ENCODE measurements around the gene ZSWIM7. TPM values are rescaled to one million over a fixed set of nuclear protein-coding genes. Genes with fewer than 3 reads are reported as not detected.

The ZSWIM7 gene, protein sequence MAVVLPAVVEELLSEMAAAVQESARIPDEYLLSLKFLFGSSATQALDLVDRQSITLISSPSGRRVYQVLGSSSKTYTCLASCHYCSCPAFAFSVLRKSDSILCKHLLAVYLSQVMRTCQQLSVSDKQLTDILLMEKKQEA
- 9.7 and 35.9 TPM in 2 replicates for total RNA-seq (ENCODE audit: low replicate concordance)

DNA sequence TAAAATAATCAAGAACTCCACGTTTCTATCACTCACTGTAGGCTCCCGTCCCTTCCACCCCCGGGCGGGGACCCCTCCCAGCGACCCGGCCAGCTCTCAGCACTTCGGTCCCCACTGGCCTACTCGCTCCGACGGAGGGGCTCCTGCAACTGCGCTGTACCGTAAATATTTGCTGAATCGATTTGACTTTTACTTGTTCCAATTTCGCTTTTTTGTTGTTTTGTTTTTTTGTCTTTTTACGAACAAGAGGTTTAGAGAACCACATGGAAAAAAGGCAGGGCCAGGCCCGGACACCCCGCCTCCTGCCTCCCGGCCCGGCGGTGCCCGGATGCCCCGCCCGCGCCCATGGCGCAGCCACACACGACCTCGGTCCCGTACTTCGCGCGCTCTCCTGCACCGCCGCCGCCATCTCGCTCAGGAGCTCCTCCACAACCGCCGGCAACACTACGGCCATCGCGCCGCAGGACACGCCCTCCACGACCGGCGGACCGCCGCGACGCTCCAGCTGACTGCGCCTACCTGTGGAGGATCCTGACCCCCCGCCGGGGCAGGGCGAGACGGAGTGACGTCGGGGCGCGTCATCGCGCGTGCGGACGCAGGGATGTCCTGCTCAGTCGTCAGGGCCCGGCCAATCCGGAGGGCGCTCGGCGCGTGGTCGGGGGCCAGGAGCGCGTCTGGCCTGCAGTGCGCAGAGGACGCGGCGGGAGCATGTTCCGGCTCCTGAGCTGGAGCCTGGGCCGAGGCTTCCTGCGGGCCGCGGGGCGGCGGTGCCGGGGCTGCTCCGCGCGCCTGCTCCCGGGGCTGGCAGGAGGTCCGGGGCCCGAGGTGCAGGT is at the start of gene ZSWIM7, which contains the start of gene TTC19:
Gene ZSWIM7, minus strand, starts transcription at position 564 of the 833 bp plus-strand sequence. Its CDS starts 110 bp downstream, at position 454.
Gene TTC19, plus strand, starts transcription at position 684 of the 833 bp plus-strand sequence. Its CDS starts 25 bp downstream, at position 709.

DNA sequence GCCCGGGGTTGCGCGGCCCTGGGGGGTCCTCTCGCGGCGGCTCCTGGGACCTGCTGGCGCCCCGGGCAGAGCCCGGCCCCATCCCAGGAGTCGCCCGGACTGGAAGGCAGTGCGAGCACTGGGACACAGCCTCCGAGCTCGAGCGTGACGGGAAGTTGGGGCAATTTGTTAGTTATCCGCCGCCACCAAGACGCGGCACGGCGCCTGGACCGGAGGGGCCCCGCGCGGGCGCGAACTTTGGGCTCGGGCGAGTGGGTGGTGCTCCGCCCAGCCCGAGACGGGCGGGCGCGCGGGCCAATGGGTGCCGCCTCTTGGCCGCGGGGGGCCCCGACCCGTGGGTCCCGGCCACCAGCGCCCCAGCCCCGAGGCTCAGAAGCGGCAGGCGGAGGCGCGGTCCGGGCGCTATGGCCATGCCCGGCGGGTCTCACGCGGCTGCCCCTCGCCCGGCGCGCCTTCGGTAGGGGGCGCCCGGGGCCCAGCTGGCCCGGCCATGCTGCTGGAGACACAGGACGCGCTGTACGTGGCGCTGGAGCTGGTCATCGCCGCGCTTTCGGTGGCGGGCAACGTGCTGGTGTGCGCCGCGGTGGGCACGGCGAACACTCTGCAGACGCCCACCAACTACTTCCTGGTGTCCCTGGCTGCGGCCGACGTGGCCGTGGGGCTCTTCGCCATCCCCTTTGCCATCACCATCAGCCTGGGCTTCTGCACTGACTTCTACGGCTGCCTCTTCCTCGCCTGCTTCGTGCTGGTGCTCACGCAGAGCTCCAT is 54.6 kb downstream of the ZSWIM7 start, which contains the start of gene ADORA2B:
Gene ADORA2B, plus strand, starts transcription at position 372 of the 768 bp plus-strand sequence. Its CDS starts 119 bp downstream, at position 491.

Other genes starting within 250 kb of the ZSWIM7 start
- 16.0 and 108 TPM in 2 replicates for gene ADORA2B, start 54.6 kb downstream of the ZSWIM7 start, total RNA-seq (ENCODE audit: low replicate concordance)
- gene TTC19, start 120 bp upstream of the ZSWIM7 start, total RNA-seq (ENCODE audit: low replicate concordance) = 21.5 and 45.9 TPM in 2 replicates
- gene NCOR1, start 215.8 kb upstream of the ZSWIM7 start, total RNA-seq (ENCODE audit: low replicate concordance) = 60.7 and 66.1 TPM in 2 replicates
- 9.2 and 12.6 TPM in 2 replicates for gene PIGL, start 217.5 kb upstream of the ZSWIM7 start, total RNA-seq (ENCODE audit: low replicate concordance)

Measured in smooth muscle cell of the coronary artery (primary cell).